Measurements from ENCODE around the gene ACAA2. TPM values are rescaled to one million over a fixed set of nuclear protein-coding genes. Genes with fewer than 3 reads are reported as not detected.

Gene ACAA2
- total RNA-seq, 1 experiment from 2014 or later = 33.7 TPM

- Histone ChIP-seq H3F3A (ENCODE audit: insufficient read depth, low read depth) (no peaks in the 10 kb centered on the region), H3K9me3 (ENCODE audit: insufficient read depth, low read depth) (no peaks in the 10 kb centered on the region), H3K4me2 (no peak overlapping the region), H3K4me3 (no peak overlapping the region), H3K9me2 (ENCODE audit: insufficient read depth) (no peaks in the 10 kb centered on the region), H3K4me1 (replicated peaks; ENCODE audit: insufficient read depth) (no peaks in the 10 kb centered on the region), H3K27me3 (ENCODE audit: insufficient read depth, low read depth) (no peaks in the 10 kb centered on the region), H3K36me3 (ENCODE audit: low read depth) (no peaks in the 10 kb centered on the region), H3K27ac (no peak overlapping the region), H4K20me1 (ENCODE audit: insufficient read depth) (no peaks in the 10 kb centered on the region), H2AFZ (no peak overlapping the region), H3K79me2 (ENCODE audit: low read depth) (no peaks in the 10 kb centered on the region)
- TF ChIP-seq CTCF (conservative IDR thresholded peaks at IDR 0.05) (no peak), EZH2 (IDR thresholded peaks at IDR 0.05; ENCODE audit: low read depth) (no peak)
- ChIA-PET CTCF (no interaction called here), POLR2A (ENCODE audit: unreplicated experiment) (no interaction called here)
- no peak for DNase-seq
- intact Hi-C loops (cut with micrococcal nuclease; ENCODE audit: unreplicated experiment) = no loop called here
- no TSS peak for BruUV-seq (replicated peaks)
These were observed 59.7 kb downstream of the ACAA2 start for GRCh38 chr18:49753643-49754042.

GRCh38 chr18:49752095-49752457, 61.3 kb downstream of the ACAA2 start:
- H3F3A ChIP-seq (ENCODE audit: insufficient read depth, low read depth) = no peaks in the 10 kb centered on the region
- H3K9me2 ChIP-seq (ENCODE audit: insufficient read depth) = no peaks in the 10 kb centered on the region
- ChIA-PET CTCF (interaction anchor here (0.5 kb wide), 1 partner anchor 165 kb away, joined by 10 read pairs; no protein-coding TSS in a partner anchor), POLR2A (ENCODE audit: unreplicated experiment) (no interaction called here)
- H3K9me3 ChIP-seq (ENCODE audit: insufficient read depth, low read depth) = no peaks in the 10 kb centered on the region
- TF ChIP-seq EZH2 (IDR thresholded peaks at IDR 0.05; ENCODE audit: low read depth) (no peak), CTCF (conservative IDR thresholded peaks at IDR 0.05) (no peak)
- H3K4me1 ChIP-seq (replicated peaks; ENCODE audit: insufficient read depth) = no peaks in the 10 kb centered on the region
- no peaks in the 10 kb centered on the region for H3K27me3 ChIP-seq (ENCODE audit: insufficient read depth, low read depth)
- no peaks in the 10 kb centered on the region for H4K20me1 ChIP-seq (ENCODE audit: insufficient read depth)
- H2AFZ ChIP-seq = no peak overlapping the region
- H3K27ac ChIP-seq = no peak overlapping the region
- H3K36me3 ChIP-seq (ENCODE audit: low read depth) = no peaks in the 10 kb centered on the region
- H3K4me2 ChIP-seq = no peak overlapping the region
- no peaks in the 10 kb centered on the region for H3K79me2 ChIP-seq (ENCODE audit: low read depth)
- DNase-seq = no peak
- intact Hi-C loops (cut with micrococcal nuclease; ENCODE audit: unreplicated experiment) = no loop called here
- BruUV-seq (replicated peaks) = no TSS peak
- no peak overlapping the region for H3K4me3 ChIP-seq

GRCh38 chr18:49751427-49752094, 61.8 kb downstream of the ACAA2 start:
- no peaks in the 10 kb centered on the region for H3K36me3 ChIP-seq (ENCODE audit: low read depth)
- no peaks in the 10 kb centered on the region for H3K4me1 ChIP-seq (replicated peaks; ENCODE audit: insufficient read depth)
- no peaks in the 10 kb centered on the region for H3K27me3 ChIP-seq (ENCODE audit: insufficient read depth, low read depth)
- no peaks in the 10 kb centered on the region for H3K9me2 ChIP-seq (ENCODE audit: insufficient read depth)
- no TSS peak for BruUV-seq (replicated peaks)
- H3K9me3 ChIP-seq (ENCODE audit: insufficient read depth, low read depth) = no peaks in the 10 kb centered on the region
- POLR2A ChIA-PET (ENCODE audit: unreplicated experiment) = no interaction called here
- no peaks in the 10 kb centered on the region for H4K20me1 ChIP-seq (ENCODE audit: insufficient read depth)
- no peaks in the 10 kb centered on the region for H3F3A ChIP-seq (ENCODE audit: insufficient read depth, low read depth)
- TF ChIP-seq CTCF (conservative IDR thresholded peaks at IDR 0.05) (no peak), EZH2 (IDR thresholded peaks at IDR 0.05; ENCODE audit: low read depth) (no peak)
- CTCF ChIA-PET = interaction anchor here (0.5 kb wide), 1 partner anchor 165 kb away, joined by 10 read pairs; no protein-coding TSS in a partner anchor
- DNase-seq = no peak
- no peak overlapping the region for H2AFZ ChIP-seq
- intact Hi-C loops (cut with micrococcal nuclease; ENCODE audit: unreplicated experiment) = no loop called here
- no peak overlapping the region for H3K4me3 ChIP-seq
- H3K4me2 ChIP-seq = no peak overlapping the region
- no peak overlapping the region for H3K27ac ChIP-seq
- no peaks in the 10 kb centered on the region for H3K79me2 ChIP-seq (ENCODE audit: low read depth)

Measured in PC-9 (cell line).